GM23338 (cell line): ENCODE measurements around the gene YIPF1. TPM values are rescaled to one million over a fixed set of nuclear protein-coding genes. Genes with fewer than 3 reads are reported as not detected.

Experiments used
- ATAC-seq: fragments of 200-7000 bp; cut with Tn5 transposase; 3 replicates; pipeline ENCODE4 v1.9.1; 2020
- DNase-seq: peaks from one replicate; pipeline ENCODE4 v3.0.0-alpha.2; 2015; ENCODE audit warnings: low spot score
- H2AFZ ChIP-seq: fragments of 200-600 bp; sonication (generic); 2 replicates; pipeline ENCODE4 v1.8.0; 2016; ENCODE audit warnings: antibody characterized with exemption, mild to moderate bottlenecking, moderate library complexity
- H3F3A ChIP-seq: fragments of 200-600 bp; sonication (generic); replicated peaks from 2 replicates; pipeline ENCODE4 v1.8.0; 2017; ENCODE audit warnings: antibody characterized with exemption, mixed run types, low read depth
- H3K27ac ChIP-seq: fragments of 200-600 bp; sonication (generic); 2 replicates; pipeline ENCODE4 v1.6.1; 2016; ENCODE audit warnings: low read depth
- H3K27me3 ChIP-seq: fragments of 200-600 bp; sonication (generic); 2 replicates; pipeline ENCODE4 v1.8.0; 2016; ENCODE audit warnings: mild to moderate bottlenecking, mixed run types, moderate library complexity; ENCODE audit not compliant: insufficient read depth
- H3K36me3 ChIP-seq: fragments of 200-600 bp; sonication (generic); 2 replicates; pipeline ENCODE4 v1.8.0; 2016; ENCODE audit warnings: mild to moderate bottlenecking; ENCODE audit not compliant: insufficient read depth
- H3K4me1 ChIP-seq: fragments of 200-600 bp; sonication (generic); 2 replicates; pipeline ENCODE4 v1.8.0; 2016; ENCODE audit warnings: mild to moderate bottlenecking, moderate library complexity; ENCODE audit not compliant: insufficient read depth
- H3K4me2 ChIP-seq: fragments of 200-600 bp; sonication (generic); 2 replicates; pipeline ENCODE4 v1.7.1; 2017; ENCODE audit warnings: mixed run types
- H3K4me3 ChIP-seq: fragments of 200-600 bp; sonication (generic); 2 replicates; pipeline ENCODE4 v1.6.1; 2016; ENCODE audit warnings: mixed run types
- H3K79me2 ChIP-seq: fragments of 200-600 bp; sonication (generic); replicated peaks from 2 replicates; pipeline ENCODE4 v1.8.0; 2017; ENCODE audit warnings: mild to moderate bottlenecking; ENCODE audit not compliant: insufficient read depth
- H3K9me2 ChIP-seq: fragments of 200-600 bp; sonication (generic); 2 replicates; pipeline ENCODE4 v1.8.0; 2017; ENCODE audit not compliant: insufficient read depth
- H4K20me1 ChIP-seq: fragments of 200-600 bp; sonication (generic); replicated peaks from 2 replicates; pipeline ENCODE4 v1.8.0; 2017; ENCODE audit warnings: mild to moderate bottlenecking; ENCODE audit not compliant: insufficient read depth
- H3K27ac Mint-ChIP-seq: 2 replicates; pipeline ENCODE4 v1.8.0; 2020; ENCODE audit warnings: inconsistent platforms, mild to moderate bottlenecking, moderate library complexity, mixed read lengths
- H3K27me3 Mint-ChIP-seq: 3 replicates; pipeline ENCODE4 v1.8.0; 2022; ENCODE audit warnings: low read depth, mild to moderate bottlenecking, moderate library complexity, mixed read lengths, inconsistent platforms; ENCODE audit not compliant: insufficient read depth, poor library complexity
- H3K36me3 Mint-ChIP-seq: 3 replicates; pipeline ENCODE4 v1.8.0; 2021; ENCODE audit warnings: low read depth, mild to moderate bottlenecking, inconsistent platforms, moderate library complexity, mixed read lengths
- H3K4me1 Mint-ChIP-seq: 3 replicates; pipeline ENCODE4 v1.8.0; 2020; ENCODE audit warnings: mild to moderate bottlenecking, inconsistent platforms, mixed read lengths
- H3K4me3 Mint-ChIP-seq: 3 replicates; pipeline ENCODE4 v1.8.0; 2021; ENCODE audit warnings: moderate library complexity, mild to moderate bottlenecking, inconsistent platforms, mixed read lengths
- H3K9me3 Mint-ChIP-seq: 3 replicates; pipeline ENCODE4 v1.8.0; 2020; ENCODE audit warnings: moderate library complexity, mild to moderate bottlenecking, inconsistent platforms, mixed read lengths
- CREB1 ChIP-seq: fragments of 250-450 bp; sonication (Bioruptor Pico); IDR thresholded peaks from 2 replicates; pipeline ENCODE4 v1.5.0; 2020; ENCODE audit warnings: low read depth, mild to moderate bottlenecking, moderate library complexity
- CTCF ChIP-seq, 2 experiments: fragments of 200-600 bp in 1 of 2; sonication (generic) in 1 of 2; conservative IDR thresholded peaks; 2 replicates each; pipeline versions ENCODE4 v1.5.1 to v1.6.1; 2016 to 2017; ENCODE audit warnings: antibody characterized with exemption in 2 of 2, low read depth in 2 of 2, mild to moderate bottlenecking in 2 of 2, moderate library complexity in 1 of 2
- ETS1 ChIP-seq: IDR thresholded peaks from 2 replicates; pipeline ENCODE4 v1.6.1; 2016; ENCODE audit warnings: antibody characterized with exemption
- EZH2 ChIP-seq: fragments of 200-600 bp; sonication (generic); IDR thresholded peaks from one replicate; pipeline ENCODE4 v1.8.0; 2017; ENCODE audit warnings: antibody characterized with exemption, mild to moderate bottlenecking, low read depth; ENCODE audit not compliant: unreplicated experiment
- EZH2phosphoT487 ChIP-seq: fragments of 200-600 bp; sonication (generic); IDR thresholded peaks from one replicate; pipeline ENCODE4 v1.8.1; 2018; ENCODE audit warnings: antibody characterized with exemption; ENCODE audit not compliant: unreplicated experiment
- JUNB ChIP-seq: IDR thresholded peaks from one replicate; pipeline ENCODE4 v1.6.1; 2016; ENCODE audit warnings: antibody characterized with exemption; ENCODE audit not compliant: unreplicated experiment
- NANOG ChIP-seq: IDR thresholded peaks from 2 replicates; pipeline ENCODE4 v1.6.1; 2016; ENCODE audit warnings: antibody characterized with exemption, borderline replicate concordance
- POLR2AphosphoS5 ChIP-seq: IDR thresholded peaks from 2 replicates; pipeline ENCODE4 v1.6.1; 2016; ENCODE audit warnings: antibody characterized with exemption, low read depth
- STAT1 ChIP-seq: IDR thresholded peaks from one replicate; pipeline ENCODE4 v1.6.1; 2016; ENCODE audit warnings: antibody characterized with exemption; ENCODE audit not compliant: unreplicated experiment
- ZNF114 ChIP-seq: fragments of 250-450 bp; sonication (Bioruptor Pico); IDR thresholded peaks from 2 replicates; pipeline ENCODE4 v1.5.0; 2020; ENCODE audit warnings: mild to moderate bottlenecking, moderate library complexity
- ZNF331 ChIP-seq: fragments of 250-450 bp; sonication (Bioruptor Pico); IDR thresholded peaks from 2 replicates; pipeline ENCODE4 v1.5.0; 2020; ENCODE audit warnings: low read depth, mild to moderate bottlenecking, moderate library complexity
- ZNF462 ChIP-seq: fragments of 250-450 bp; sonication (Bioruptor Pico); IDR thresholded peaks from 2 replicates; pipeline ENCODE4 v1.5.0; 2020; ENCODE audit warnings: mild to moderate bottlenecking, moderate library complexity
- polyA plus RNA-seq: library from polyadenylated mRNA; unstranded; fragments of >200 nt; fragmentation: Nextera tagmentation; extraction: Ambion mirVana; gene quantifications from 2 replicates; pipeline ENCODE4 v1.2.1, GENCODE V29; 2016
- total RNA-seq: library from RNA; depleted of rRNA; stranded (reverse); fragments of >200 nt; shearing (Covaris generic); gene quantifications from 2 replicates; pipeline ENCODE4 v1.2.3, GENCODE V29; 2014

YIPF1 gene
- total and polyA plus RNA-seq, 2 experiments from 2014 or later, result 14.1 to 24.0 TPM

GRCh38 chr1:53931523-53931922 is 41.9 kb upstream of the YIPF1 start:
- Histone ChIP-seq H3K79me2 (no peaks in the 10 kb centered on the region), H4K20me1 (no peaks in the 10 kb centered on the region), H3K9me2 (no peaks in the 10 kb centered on the region), H3F3A (no peaks in the 10 kb centered on the region), H3K36me3 (no peaks in the 10 kb centered on the region), H3K4me3 (no peak overlapping the region), H3K4me2 (no peak overlapping the region), H3K4me1 (no peaks in the 10 kb centered on the region), H2AFZ (no peak overlapping the region), H3K27me3 (no peaks in the 10 kb centered on the region), H3K27ac (no peak overlapping the region)
- peaks cover 30% of the 10 kb centered on the region for H3K36me3 Mint-ChIP-seq
- no peak overlapping the region for H3K4me3 Mint-ChIP-seq
- DNase-seq, result no peak
- H3K27ac Mint-ChIP-seq, result no peak overlapping the region
- no peak for ATAC-seq
- no peaks in the 10 kb centered on the region for H3K4me1 Mint-ChIP-seq
- H3K27me3 Mint-ChIP-seq, result peaks cover 6% of the 10 kb centered on the region
- TF ChIP-seq NANOG (no peak), STAT1 (no peak), EZH2phosphoT487 (no peak), EZH2 (no peak), CTCF (conservative IDR thresholded peaks at IDR 0.05; ENCODE audit: low read depth in 2 of 2) (no peak), JUNB (no peak), CREB1 (CRISPR knock-in tag) (no peak), ZNF114 (CRISPR knock-in tag) (no peak), POLR2AphosphoS5 (no peak), ZNF331 (CRISPR knock-in tag) (no peak), ETS1 (no peak)
- peaks cover 21% of the 10 kb centered on the region for H3K9me3 Mint-ChIP-seq

GRCh38 chr1:53930932-53931331 is 41.3 kb upstream of the YIPF1 start:
- no peak overlapping the region for H3K4me3 ChIP-seq
- Mint-ChIP-seq H3K4me1 (no peaks in the 10 kb centered on the region), H3K27ac (no peak overlapping the region), H3K36me3 (peaks cover 30% of the 10 kb centered on the region), H3K4me3 (no peak overlapping the region), H3K9me3 (peaks cover 21% of the 10 kb centered on the region), H3K27me3 (peaks cover 6% of the 10 kb centered on the region)
- no peak for ATAC-seq
- no peaks in the 10 kb centered on the region for H4K20me1 ChIP-seq
- no peak overlapping the region for H2AFZ ChIP-seq
- no peak overlapping the region for H3K27ac ChIP-seq
- no peak overlapping the region for H3K4me2 ChIP-seq
- no peaks in the 10 kb centered on the region for H3F3A ChIP-seq
- DNase-seq, result no peak
- H3K4me1 ChIP-seq, result no peaks in the 10 kb centered on the region
- no peaks in the 10 kb centered on the region for H3K27me3 ChIP-seq
- no peaks in the 10 kb centered on the region for H3K79me2 ChIP-seq
- no peaks in the 10 kb centered on the region for H3K9me2 ChIP-seq
- H3K36me3 ChIP-seq, result no peaks in the 10 kb centered on the region
- TF ChIP-seq ZNF114 (CRISPR knock-in tag) (no peak), ETS1 (no peak), NANOG (no peak), EZH2 (no peak), STAT1 (no peak), EZH2phosphoT487 (no peak), POLR2AphosphoS5 (no peak), ZNF462 (CRISPR knock-in tag) (no peak)
